H1 (cell line): ENCODE results near the gene ENOPH1. TPM values are rescaled to one million over a fixed set of nuclear protein-coding genes. Genes with fewer than 3 reads are reported as not detected.

Source experiments
- CTCF ChIA-PET: fragments of 300-600 bp; sonication (Branson Sonifier 250); formaldehyde crosslinking; loops from one replicate; lab custom pipeline; 2021; ENCODE audit not compliant: partially characterized antibody; lab: Charles Lee
- POLR2A ChIA-PET: fragments of 300-600 bp; sonication (Branson Sonifier 250); formaldehyde crosslinking; loops from one replicate; lab custom pipeline; 2021; ENCODE audit warnings: inconsistent platforms; ENCODE audit not compliant: partially characterized antibody; lab: Charles Lee
- DNase-seq, 2 experiments: peaks; one replicate each; pipeline versions ENCODE4 v3.0.0 to v3.0.0-alpha.2; 2010 to 2022; ENCODE audit warnings: low spot score in 2 of 2, low read depth in 1 of 2, mixed read lengths in 1 of 2
- FAIRE-seq: peaks from 2 replicates; lab custom pipeline; 2011; peaks lifted over from hg19 to GRCh38; lab: Jason Lieb, UNC
- H2AFZ ChIP-seq: 2 replicates; pipeline ENCODE4 v1.8.1; 2012; ENCODE audit warnings: low read length, inconsistent platforms
- H2AK5ac ChIP-seq: 2 replicates; pipeline ENCODE4 v1.6.1; 2013; ENCODE audit warnings: low read depth, low read length
- H2BK120ac ChIP-seq: replicated peaks from 2 replicates; pipeline ENCODE3; 2013; ENCODE audit warnings: low read depth, low read length, inconsistent platforms
- H2BK12ac ChIP-seq: 2 replicates; pipeline ENCODE4 v1.6.1; 2013; ENCODE audit warnings: low read depth, low read length
- H2BK15ac ChIP-seq: 2 replicates; pipeline ENCODE4 v1.6.1; 2013; ENCODE audit warnings: low read length
- H2BK20ac ChIP-seq: 2 replicates; pipeline ENCODE4 v1.6.1; 2013; ENCODE audit warnings: low read length
- H2BK5ac ChIP-seq: 2 replicates; pipeline ENCODE4 v1.6.1; 2013; ENCODE audit warnings: low read depth, low read length
- H3K14ac ChIP-seq: 2 replicates; pipeline ENCODE4 v1.6.1; 2013; ENCODE audit warnings: inconsistent platforms; ENCODE audit not compliant: insufficient read length
- H3K18ac ChIP-seq: 2 replicates; pipeline ENCODE4 v1.6.1; 2013; ENCODE audit warnings: low read length; ENCODE audit errors: extremely low read depth
- H3K23ac ChIP-seq: 2 replicates; pipeline ENCODE4 v1.6.1; 2013; ENCODE audit warnings: inconsistent platforms; ENCODE audit not compliant: insufficient read length
- H3K23me2 ChIP-seq: 2 replicates; pipeline ENCODE4 v1.6.1; 2013; ENCODE audit warnings: low read depth, low read length
- H3K27ac ChIP-seq: 2 replicates; pipeline ENCODE4 v1.6.1; 2011; ENCODE audit warnings: low read depth, low read length, inconsistent platforms
- H3K27me3 ChIP-seq, 4 experiments: replicated peaks in 1 of 4; 1 replicate in 1 of 4; 2 replicates in 3 of 4; pipeline versions ENCODE4 v1.6.1 to v1.8.1; 2011 to 2013; ENCODE audit warnings: low read length in 3 of 4, mild to moderate bottlenecking in 3 of 4, inconsistent platforms in 2 of 4, mixed read lengths in 2 of 4, moderate library complexity in 1 of 4; ENCODE audit not compliant: control insufficient read depth in 3 of 4, insufficient read depth in 3 of 4; ENCODE audit errors: extremely low read depth in 1 of 4
- H3K36me3 ChIP-seq, 4 experiments: 2 replicates each; pipeline versions ENCODE4 v1.6.1 to v1.8.1; 2011 to 2013; ENCODE audit warnings: mild to moderate bottlenecking in 4 of 4, low read length in 3 of 4, moderate library complexity in 2 of 4, control low read depth in 1 of 4, inconsistent platforms in 1 of 4; ENCODE audit not compliant: insufficient read depth in 4 of 4, control insufficient read depth in 2 of 4
- H3K4ac ChIP-seq: replicated peaks from 2 replicates; pipeline ENCODE3; 2013; ENCODE audit warnings: low read length, low read depth, mixed read lengths, inconsistent platforms; ENCODE audit not compliant: insufficient read length
- H3K4me1 ChIP-seq, 4 experiments: replicated peaks in 1 of 4; 1 replicate in 1 of 4; 2 replicates in 3 of 4; pipeline versions ENCODE4 v1.6.1 to v1.8.1; 2011 to 2013; ENCODE audit warnings: low read length in 3 of 4, inconsistent platforms in 2 of 4, mixed read lengths in 1 of 4; ENCODE audit not compliant: insufficient read depth in 4 of 4, control insufficient read depth in 3 of 4
- H3K4me2 ChIP-seq, 2 experiments: 2 replicates each; pipeline versions ENCODE4 v1.6.1 to v1.8.1; 2011 to 2013; ENCODE audit warnings: low read depth in 2 of 2, low read length in 2 of 2, control low read depth in 1 of 2, inconsistent platforms in 1 of 2, mild to moderate bottlenecking in 1 of 2; ENCODE audit not compliant: insufficient read depth in 1 of 2
- H3K4me3 ChIP-seq, 4 experiments: fragments of 200-600, 300-600 bp in 1 of 4; sonication (generic), shearing (Covaris generic), sonication (Bioruptor Twin) in 1 of 4; 2 replicates each; pipeline versions ENCODE4 v1.5.1 to v1.8.1; 2011 to 2016; ENCODE audit warnings: low read length in 4 of 4, low read depth in 3 of 4, control low read depth in 2 of 4, inconsistent platforms in 2 of 4, mild to moderate bottlenecking in 2 of 4, mixed read lengths in 1 of 4, moderate library complexity in 1 of 4; ENCODE audit not compliant: insufficient read depth in 2 of 4; ENCODE audit errors: extremely low read depth in 1 of 4
- H3K56ac ChIP-seq: replicated peaks from 2 replicates; pipeline ENCODE3; 2013; ENCODE audit warnings: low read depth, mild to moderate bottlenecking, mixed read lengths, low read length, inconsistent platforms; ENCODE audit not compliant: insufficient read length
- H3K79me1 ChIP-seq: 2 replicates; pipeline ENCODE4 v1.6.1; 2013; ENCODE audit warnings: low read depth, low read length, control low read depth
- H3K79me2 ChIP-seq, 2 experiments: 2 replicates each; pipeline versions ENCODE4 v1.6.1 to v1.8.1; 2012 to 2013; ENCODE audit warnings: low read length in 2 of 2, mild to moderate bottlenecking in 2 of 2, inconsistent platforms in 1 of 2; ENCODE audit not compliant: insufficient read depth in 2 of 2, control insufficient read depth in 1 of 2
- H3K9ac ChIP-seq, 4 experiments: replicated peaks in 1 of 4; 1 replicate in 1 of 4; 2 replicates in 3 of 4; pipeline versions ENCODE4 v1.6.1 to v1.8.1; 2011 to 2013; ENCODE audit warnings: low read depth in 3 of 4, low read length in 3 of 4, control low read depth in 2 of 4, mild to moderate bottlenecking in 2 of 4, moderate library complexity in 2 of 4, inconsistent platforms in 1 of 4; ENCODE audit errors: extremely low read depth in 1 of 4
- H3K9me3 ChIP-seq, 2 experiments: 2 replicates each; pipeline versions ENCODE4 v1.6.1 to v1.8.1; 2012 to 2013; ENCODE audit warnings: mild to moderate bottlenecking in 2 of 2, moderate library complexity in 2 of 2, control low read depth in 1 of 2, inconsistent platforms in 1 of 2, low read depth in 1 of 2, low read length in 1 of 2, mixed read lengths in 1 of 2; ENCODE audit not compliant: insufficient read depth in 2 of 2
- H4K20me1 ChIP-seq, 2 experiments: replicated peaks in 1 of 2; 2 replicates each; pipeline versions ENCODE3 to v1.8.1; 2011 to 2013; ENCODE audit warnings: inconsistent platforms in 2 of 2, low read length in 2 of 2, mild to moderate bottlenecking in 1 of 2; ENCODE audit not compliant: insufficient read depth in 2 of 2, control insufficient read depth in 1 of 2
- H4K5ac ChIP-seq: 2 replicates; pipeline ENCODE4 v1.6.1; 2013; ENCODE audit warnings: low read length, low read depth, mixed read lengths, inconsistent platforms; ENCODE audit not compliant: insufficient read length
- H4K8ac ChIP-seq: 2 replicates; pipeline ENCODE4 v1.8.0; 2013; ENCODE audit warnings: mild to moderate bottlenecking, moderate library complexity, low read length, inconsistent platforms; ENCODE audit not compliant: insufficient read depth; ENCODE audit errors: extremely low read depth
- H4K91ac ChIP-seq: replicated peaks from 2 replicates; pipeline ENCODE3; 2013; ENCODE audit warnings: low read length, mixed read lengths, inconsistent platforms; ENCODE audit not compliant: insufficient read length
- ATF3 ChIP-seq: IDR thresholded peaks from 2 replicates; pipeline ENCODE4 v1.6.1; 2011; ENCODE audit warnings: low read depth, mild to moderate bottlenecking, low read length; ENCODE audit not compliant: insufficient read depth
- BRCA1 ChIP-seq: IDR thresholded peaks from 2 replicates; pipeline ENCODE4 v1.6.1; 2012; ENCODE audit warnings: low read depth, low read length, improper control_type of control experiment
- CBX8 ChIP-seq: fragments of 300-800, 300-1000 bp; sonication (generic); IDR thresholded peaks from 2 replicates; pipeline ENCODE4 v1.7.1; 2016; ENCODE audit warnings: low read depth, low read length, borderline replicate concordance
- CHD2 ChIP-seq: IDR thresholded peaks from 2 replicates; pipeline ENCODE4 v1.6.1; 2012; ENCODE audit warnings: low read length, improper control_type of control experiment
- KDM4A ChIP-seq: IDR thresholded peaks from one replicate; pipeline ENCODE4 v1.7.1; 2012; ENCODE audit warnings: low read depth, mild to moderate bottlenecking, moderate library complexity, low read length, inconsistent platforms; ENCODE audit not compliant: severe bottlenecking
- NRF1 ChIP-seq: IDR thresholded peaks from 2 replicates; pipeline ENCODE4 v1.6.1; 2011; ENCODE audit warnings: mild to moderate bottlenecking, low read depth, low read length, improper control_type of control experiment
- SIN3A ChIP-seq, 2 experiments: IDR thresholded peaks in 1 of 2; conservative IDR thresholded peaks in 1 of 2; 2 replicates each; pipeline ENCODE4 v1.6.1; 2011 to 2012; ENCODE audit warnings: low read length in 2 of 2, improper control_type of control experiment in 1 of 2, low read depth in 1 of 2, mild to moderate bottlenecking in 1 of 2
- SIX5 ChIP-seq: IDR thresholded peaks from 2 replicates; pipeline ENCODE4 v1.6.1; 2011; ENCODE audit warnings: mild to moderate bottlenecking, low read depth, low read length
- USF2 ChIP-seq: IDR thresholded peaks from 2 replicates; pipeline ENCODE4 v1.6.1; 2011; ENCODE audit warnings: low read length, improper control_type of control experiment
- YY1 ChIP-seq: IDR thresholded peaks from 2 replicates; pipeline ENCODE4 v1.6.1; 2011; ENCODE audit warnings: low read depth, mild to moderate bottlenecking, low read length
- ZNF274 ChIP-seq: IDR thresholded peaks from 2 replicates; pipeline ENCODE4 v1.7.0; 2012; ENCODE audit warnings: low read length, borderline replicate concordance; ENCODE audit errors: extremely low read depth
- WGBS, 2 experiments: shearing (Covaris generic) in 1 of 2; methylation state at CpG; one replicate each; pipeline versions ENCODE4 v1.1.6 to v1.1.7; 2013 to 2015; ENCODE audit warnings: low lambda C conversion rate in 2 of 2, mixed read lengths in 2 of 2, inconsistent platforms in 1 of 2, low coverage in 1 of 2, missing lambda C conversion rate in 1 of 2; ENCODE audit not compliant: insufficient replicate concordance in 2 of 2, insufficient coverage in 1 of 2, insufficient read length in 1 of 2; ENCODE audit errors: extremely low coverage in 1 of 2, missing lambda C conversion rate in 1 of 2; 5-methylcytosine and 5-hydroxymethylcytosine counted together
- polyA plus RNA-seq, 7 experiments: library from polyadenylated mRNA; depleted of rRNA in 3 of 7; stranded (reverse) in 5 of 7; unstranded in 2 of 7; fragments of >200 nt in 5 of 7; fragments of 200-250 nt in 2 of 7; gene quantifications; 1 replicate in 5 of 7; 2 replicates in 1 of 7; 4 replicates in 1 of 7; pipeline versions ENCODE4 v1.2.1 to v1.2.3, GENCODE V29; 2011 to 2013; ENCODE audit warnings: missing spikeins in 2 of 7, mixed read lengths in 2 of 7
- total RNA-seq: library from RNA; stranded (reverse); fragmentation: NEBNext Ultra II Directional; extraction: Animal tissue kit (Norgen Biotek cat#: 25700); gene quantifications from 2 replicates; pipeline ENCODE4 v1.2.1, GENCODE V29; 2021

The ENOPH1 gene
- total and polyA plus RNA-seq, 2 of the 8 experiments (the other 6 are each of a cell fraction or from before 2014, with no cell fraction given), result 25.1 to 89.3 TPM

- H4K91ac ChIP-seq, result no peak overlapping the region
- ChIA-PET POLR2A (no interaction called here), CTCF (no interaction called here)
- H3K14ac ChIP-seq, result no peak overlapping the region
- H2BK15ac ChIP-seq, result no peak overlapping the region
- no peak overlapping the region for H3K27ac ChIP-seq
- DNase-seq (no peak), FAIRE-seq (no peak)
- no peaks in the 10 kb centered on the region for H4K20me1 ChIP-seq
- H2BK12ac ChIP-seq, result no peak overlapping the region
- no peak for TF ChIP-seq ZNF274
- no peak for TF ChIP-seq KDM4A
- TF ChIP-seq USF2, result no peak
- TF ChIP-seq SIN3A (conservative IDR thresholded peaks at IDR 0.05 in 1 of 2, IDR thresholded peaks at IDR 0.05 in 1 of 2; ENCODE audit: low read depth in 1 of 2, low read length in 2 of 2), result no peak
- TF ChIP-seq CHD2, result no peak
- TF ChIP-seq CBX8, result no peak
- TF ChIP-seq BRCA1, result no peak
- TF ChIP-seq ATF3, result no peak
- TF ChIP-seq SIX5, result no peak
- TF ChIP-seq YY1, result no peak
- TF ChIP-seq NRF1, result no peak
- no peaks in the 10 kb centered on the region for H3K9me3 ChIP-seq
- H3K4ac ChIP-seq, result no peak overlapping the region
- no peak overlapping the region for H3K4me3 ChIP-seq
- 68% methylated on average over 2 of the region's 2 CpGs; no CpG with 5 or more reads in 1 of the 2 experiments for WGBS, 2 experiments
- H3K79me2 ChIP-seq, result no peaks in the 10 kb centered on the region
- H2AFZ ChIP-seq, result no peak overlapping the region
- H3K27me3 ChIP-seq, result no peaks in the 10 kb centered on the region
- no peak overlapping the region for H2BK20ac ChIP-seq
- H3K4me1 ChIP-seq, result peaks cover 3 to 10% (median 7%) of the 10 kb centered on the region in 4 experiments; a peak in 5 of 7 replicates
- H3K23me2 ChIP-seq, result no peaks in the 10 kb centered on the region
- H4K5ac ChIP-seq, result no peak overlapping the region
- no peaks in the 10 kb centered on the region for H3K79me1 ChIP-seq
- no peak overlapping the region for H4K8ac ChIP-seq
- H3K9ac ChIP-seq, result no peak overlapping the region
- H2BK120ac ChIP-seq, result no peak overlapping the region
- no peaks in the 10 kb centered on the region for H3K36me3 ChIP-seq
- H2BK5ac ChIP-seq, result no peak overlapping the region
- H3K56ac ChIP-seq, result no peak overlapping the region
- no peak overlapping the region for H3K4me2 ChIP-seq
- H2AK5ac ChIP-seq, result no peak overlapping the region
- H3K23ac ChIP-seq, result no peak overlapping the region
- no peak overlapping the region for H3K18ac ChIP-seq
These were observed 66.0 kb downstream of the ENOPH1 start for GRCh38 chr4:82496349-82496748.
